Keratinocyte (primary cell): ENCODE measurements around the gene EHBP1. TPM values are rescaled to one million over a fixed set of nuclear protein-coding genes. Genes with fewer than 3 reads are reported as not detected.

Experiments
- DNase-seq: peaks from one replicate; pipeline ENCODE4 v3.0.0-alpha.2; 2011; ENCODE audit warnings: low read depth, missing footprints, low spot score
- FAIRE-seq: peaks from 2 replicates; lab custom pipeline; 2011; peaks lifted over from hg19 to GRCh38; lab: Jason Lieb, UNC
- H2AFZ ChIP-seq: 2 replicates; pipeline ENCODE4 v1.6.0; 2012; ENCODE audit warnings: low read length, control low read depth, inconsistent platforms; ENCODE audit not compliant: control insufficient read depth
- H3K27ac ChIP-seq: 2 replicates; pipeline ENCODE4 v1.5.1; 2011; ENCODE audit warnings: low read length; ENCODE audit not compliant: control insufficient read depth, insufficient read depth
- H3K27me3 ChIP-seq: 3 replicates; pipeline ENCODE4 v1.6.0; 2011; ENCODE audit warnings: low read length; ENCODE audit not compliant: control insufficient read depth, insufficient read depth; ENCODE audit errors: extremely low read depth
- H3K36me3 ChIP-seq, 2 experiments: 2 replicates in 1 of 2; 3 replicates in 1 of 2; pipeline ENCODE4 v1.5.1; 2011; ENCODE audit warnings: low read length in 2 of 2, mild to moderate bottlenecking in 1 of 2; ENCODE audit not compliant: control insufficient read depth in 2 of 2, insufficient read depth in 2 of 2; ENCODE audit errors: extremely low read depth in 1 of 2
- H3K4me1 ChIP-seq: 3 replicates; pipeline ENCODE4 v1.5.1; 2011; ENCODE audit warnings: low read length; ENCODE audit not compliant: control insufficient read depth, insufficient read depth; ENCODE audit errors: extremely low read depth
- H3K4me2 ChIP-seq: 3 replicates; pipeline ENCODE4 v1.6.0; 2011; ENCODE audit warnings: low read depth, low read length; ENCODE audit not compliant: control insufficient read depth, insufficient read depth; ENCODE audit errors: extremely low read depth
- H3K4me3 ChIP-seq, 3 experiments: fragments of 200-600 bp in 1 of 3; sonication (generic) in 1 of 3; 2 replicates in 2 of 3; 3 replicates in 1 of 3; pipeline ENCODE4 v1.5.1; 2011 to 2016; ENCODE audit warnings: low read length in 3 of 3, mild to moderate bottlenecking in 3 of 3, control low read depth in 2 of 3, inconsistent platforms in 1 of 3, low read depth in 1 of 3, mixed read lengths in 1 of 3, mixed run types in 1 of 3, moderate library complexity in 1 of 3; ENCODE audit not compliant: control insufficient read depth in 2 of 3, insufficient read depth in 2 of 3; ENCODE audit errors: extremely low read depth in 1 of 3
- H3K79me2 ChIP-seq: 2 replicates; pipeline ENCODE4 v1.6.0; 2012; ENCODE audit warnings: low read length; ENCODE audit not compliant: control insufficient read depth, insufficient read depth
- H3K9ac ChIP-seq: 3 replicates; pipeline ENCODE4 v1.6.0; 2011; ENCODE audit warnings: low read length; ENCODE audit not compliant: control insufficient read depth, insufficient read depth; ENCODE audit errors: extremely low read depth
- H3K9me1 ChIP-seq: 3 replicates; pipeline ENCODE4 v1.6.0; 2011; ENCODE audit warnings: low read length; ENCODE audit not compliant: control insufficient read depth, insufficient read depth; ENCODE audit errors: extremely low read depth
- H3K9me3 ChIP-seq: 2 replicates; pipeline ENCODE4 v1.5.1; 2012; ENCODE audit warnings: low read depth, low read length; ENCODE audit not compliant: control insufficient read depth
- H4K20me1 ChIP-seq: 3 replicates; pipeline ENCODE4 v1.6.0; 2011; ENCODE audit warnings: low read length; ENCODE audit not compliant: control insufficient read depth, insufficient read depth; ENCODE audit errors: extremely low read depth
- CTCF ChIP-seq, 3 experiments: IDR thresholded peaks in 1 of 3; conservative IDR thresholded peaks in 1 of 3; optimal IDR thresholded peaks in 1 of 3; 2 replicates in 2 of 3; 3 replicates in 1 of 3; pipeline versions ENCODE3 to v1.5.1; 2011; ENCODE audit warnings: low read length in 3 of 3, mild to moderate bottlenecking in 3 of 3, moderate library complexity in 2 of 3, control low read depth in 1 of 3, inconsistent platforms in 1 of 3; ENCODE audit not compliant: insufficient read depth in 2 of 3; ENCODE audit errors: extremely low read depth in 1 of 3
- EZH2 ChIP-seq: IDR thresholded peaks from one replicate; pipeline ENCODE4 v1.6.1; 2012; ENCODE audit warnings: inconsistent platforms, mild to moderate bottlenecking, low read length, moderate library complexity
- dilution Hi-C: fragments of 300-500 bp; cut with MboI; formaldehyde crosslinking; loops from one replicate; pipeline ENCODE4 v1.7.0; 2020; ENCODE audit warnings: low sequenced_read_pairs; ENCODE audit not compliant: extremely low pct_ligation_motif_present
- polyA plus RNA-seq, 5 experiments: library from polyadenylated mRNA; depleted of rRNA in 3 of 5; stranded (reverse) in 3 of 5; stranded (forward) in 1 of 5; unstranded in 1 of 5; fragments of >200 nt; gene quantifications; 1 replicate in 1 of 5; 2 replicates in 3 of 5; 3 replicates in 1 of 5; pipeline versions ENCODE4 v1.2.1 to v1.2.3, GENCODE V29; 2011 to 2012; ENCODE audit warnings: missing spikeins in 2 of 5, low read depth in 1 of 5, low replicate concordance in 1 of 5

Gene EHBP1
- polyA plus RNA-seq, 1 donor (not counting 4 experiments of a cell fraction or from before 2014, with no cell fraction given), result 59.0 TPM

GRCh38 chr2:62698653-62699052 lies 6.9 kb upstream of the EHBP1 start:
- Histone ChIP-seq H3K27me3 (no peaks in the 10 kb centered on the region), H3K4me2 (no peak overlapping the region), H3K27ac (no peak overlapping the region), H4K20me1 (no peaks in the 10 kb centered on the region), H3K36me3 (no peaks in the 10 kb centered on the region), H3K9me1 (no peaks in the 10 kb centered on the region), H3K9me3 (no peaks in the 10 kb centered on the region), H3K9ac (no peak overlapping the region), H3K79me2 (no peaks in the 10 kb centered on the region), H3K4me3 (no peak overlapping the region), H2AFZ (no peak overlapping the region), H3K4me1 (no peaks in the 10 kb centered on the region)
- DNase-seq, result no peak
- dilution Hi-C loops, result no loop called here
- FAIRE-seq, result no peak
- no peak for TF ChIP-seq EZH2

- Histone ChIP-seq H3K9me1 (no peaks in the 10 kb centered on the region), H3K4me3 (peak overlapping the region; percentile 42 to 82 (median 74)), H3K9ac (peak overlapping the region; percentile 79), H4K20me1 (no peaks in the 10 kb centered on the region), H3K27ac (peak overlapping the region; percentile 81), H3K79me2 (peaks cover 39% of the 10 kb centered on the region), H2AFZ (peak overlapping the region; percentile 79), H3K4me1 (peaks cover 21% of the 10 kb centered on the region), H3K9me3 (no peaks in the 10 kb centered on the region), H3K36me3 (peaks cover 3 to 11% of the 10 kb centered on the region in 2 experiments), H3K4me2 (peak overlapping the region; percentile 92), H3K27me3 (no peaks in the 10 kb centered on the region)
- DNase-seq, result no peak
- TF ChIP-seq EZH2 (no peak), CTCF (optimal IDR thresholded peaks at IDR 0.05 in 1 of 3, IDR thresholded peaks at IDR 0.05 in 1 of 3, conservative IDR thresholded peaks at IDR 0.05 in 1 of 3; ENCODE audit: extremely low read depth in 1 of 3, insufficient read depth in 2 of 3, low read length in 3 of 3) (no peak)
- FAIRE-seq, result no peak
- dilution Hi-C loops, result loop anchor here (10.0 kb wide), 1 partner anchor 60 kb away; no protein-coding TSS in a partner anchor
Observed at GRCh38 chr2:62704654-62705006, 883 bp upstream of the EHBP1 start.
